ENCODE results near the gene TMEM87B. TPM values are rescaled to one million over a fixed set of nuclear protein-coding genes. Genes with fewer than 3 reads are reported as not detected.

The TMEM87B gene
- total RNA-seq, 1 experiment from 2014 or later: 21.8 TPM

- peaks cover 38% of the 10 kb centered on the region for H3K36me3 ChIP-seq (ENCODE audit: insufficient read depth, low read length, poor library complexity, severe bottlenecking)
- no peaks in the 10 kb centered on the region for H3K4me1 ChIP-seq (ENCODE audit: insufficient read depth, low read length, poor library complexity, severe bottlenecking)
- TF ChIP-seq EZH2 (IDR thresholded peaks at IDR 0.05; ENCODE audit: borderline replicate concordance, low read depth, low read length, poor library complexity, severe bottlenecking) (no peak), CTCF (conservative IDR thresholded peaks at IDR 0.05; ENCODE audit: low read depth, low read length) (no peak)
- DNase-seq (ENCODE audit: low spot score): no peak
- H3K27ac ChIP-seq (ENCODE audit: low read depth, low read length, poor library complexity, severe bottlenecking): no peak overlapping the region
- ChIA-PET CTCF (no interaction called here), POLR2A (ENCODE audit: low non-redundant PET) (no interaction called here)
- H3K27me3 ChIP-seq (replicated peaks; ENCODE audit: insufficient read depth, low read depth, low read length, poor library complexity): no peaks in the 10 kb centered on the region
- no TSS peak for BruUV-seq (replicated peaks)
- intact Hi-C loops (cut with micrococcal nuclease; ENCODE audit: unreplicated experiment): no loop called here
- H3K4me3 ChIP-seq (ENCODE audit: low read depth, low read length, poor library complexity, severe bottlenecking): no peak overlapping the region
- no peaks in the 10 kb centered on the region for H3K9me3 ChIP-seq (ENCODE audit: low read depth, low read length, poor library complexity, severe bottlenecking)
Measured at GRCh38 chr2:112085916-112086669, 31.0 kb downstream of the TMEM87B start.

GRCh38 chr2:112087346-112088020, 32.4 kb downstream of the TMEM87B start:
- BruUV-seq (replicated peaks): no TSS peak
- TF ChIP-seq EZH2 (IDR thresholded peaks at IDR 0.05; ENCODE audit: borderline replicate concordance, low read depth, low read length, poor library complexity, severe bottlenecking): no peak
- no peak for TF ChIP-seq CTCF (conservative IDR thresholded peaks at IDR 0.05; ENCODE audit: low read depth, low read length)
- Histone ChIP-seq H3K4me3 (ENCODE audit: low read depth, low read length, poor library complexity, severe bottlenecking) (no peak overlapping the region), H3K27me3 (replicated peaks; ENCODE audit: insufficient read depth, low read depth, low read length, poor library complexity) (no peaks in the 10 kb centered on the region), H3K36me3 (ENCODE audit: insufficient read depth, low read length, poor library complexity, severe bottlenecking) (peaks cover 38% of the 10 kb centered on the region), H3K9me3 (ENCODE audit: low read depth, low read length, poor library complexity, severe bottlenecking) (no peaks in the 10 kb centered on the region), H3K27ac (ENCODE audit: low read depth, low read length, poor library complexity, severe bottlenecking) (no peak overlapping the region), H3K4me1 (ENCODE audit: insufficient read depth, low read length, poor library complexity, severe bottlenecking) (no peaks in the 10 kb centered on the region)
- ChIA-PET POLR2A (ENCODE audit: low non-redundant PET) (no interaction called here), CTCF (no interaction called here)
- intact Hi-C loops (cut with micrococcal nuclease; ENCODE audit: unreplicated experiment): no loop called here
- DNase-seq (ENCODE audit: low spot score): no peak

- TF ChIP-seq CTCF (conservative IDR thresholded peaks at IDR 0.05; ENCODE audit: low read depth, low read length) (no peak), EZH2 (IDR thresholded peaks at IDR 0.05; ENCODE audit: borderline replicate concordance, low read depth, low read length, poor library complexity, severe bottlenecking) (no peak)
- intact Hi-C loops (cut with micrococcal nuclease; ENCODE audit: unreplicated experiment): no loop called here
- BruUV-seq (replicated peaks): no TSS peak
- Histone ChIP-seq H3K27ac (ENCODE audit: low read depth, low read length, poor library complexity, severe bottlenecking) (no peak overlapping the region), H3K36me3 (ENCODE audit: insufficient read depth, low read length, poor library complexity, severe bottlenecking) (peaks cover 38% of the 10 kb centered on the region), H3K4me1 (ENCODE audit: insufficient read depth, low read length, poor library complexity, severe bottlenecking) (no peaks in the 10 kb centered on the region), H3K27me3 (replicated peaks; ENCODE audit: insufficient read depth, low read depth, low read length, poor library complexity) (no peaks in the 10 kb centered on the region), H3K9me3 (ENCODE audit: low read depth, low read length, poor library complexity, severe bottlenecking) (no peaks in the 10 kb centered on the region), H3K4me3 (ENCODE audit: low read depth, low read length, poor library complexity, severe bottlenecking) (no peak overlapping the region)
- ChIA-PET CTCF (interaction anchor here (0.5 kb wide), 1 partner anchor 9 kb away, joined by 12 read pairs; no protein-coding TSS in a partner anchor), POLR2A (ENCODE audit: low non-redundant PET) (interaction anchor here (0.7 kb wide), 1 partner anchor 144 kb away, joined by 4 read pairs; no protein-coding TSS in a partner anchor)
- DNase-seq (ENCODE audit: low spot score): no peak
Measured at GRCh38 chr2:112089375-112089774, 34.3 kb downstream of the TMEM87B start.

Data from A673 (cell line).